Measurements from ENCODE around the gene ZNF670. TPM values are rescaled to one million over a fixed set of nuclear protein-coding genes. Genes with fewer than 3 reads are reported as not detected.

The ZNF670 gene
- total RNA-seq, 2 donors from 2014 or later: 4.2 to 4.6 TPM

- Mint-ChIP-seq H3K36me3 (ENCODE audit: insufficient read depth in 2 of 2) (peaks cover 2% of the 10 kb centered on the region in 2 donors), H3K9me3 (no peaks in the 10 kb centered on the region), H3K4me3 (no peak overlapping the region), H3K27ac (no peak overlapping the region), H3K27me3 (ENCODE audit: low read depth) (peaks cover 24% of the 10 kb centered on the region), H3K4me1 (ENCODE audit: low read depth) (peaks cover 16% of the 10 kb centered on the region)
- DNase-seq (no peak), ATAC-seq (replicated peaks in 1 of 2) (no peak)
Observed at GRCh38 chr1:247113094-247113497, 34.5 kb upstream of the ZNF670 start.

- no peak overlapping the region for H3K27ac Mint-ChIP-seq
- peaks cover 31% of the 10 kb centered on the region for H3K27me3 Mint-ChIP-seq (ENCODE audit: low read depth)
- H3K4me3 Mint-ChIP-seq: peak overlapping the region in 1 of 2 donors; percentile 50
- no peak for DNase-seq
- ATAC-seq (replicated peaks in 1 of 2): no peak
- H3K9me3 Mint-ChIP-seq: no peaks in the 10 kb centered on the region
- H3K4me1 Mint-ChIP-seq (ENCODE audit: low read depth): peaks cover 16% of the 10 kb centered on the region
- peaks cover 2% of the 10 kb centered on the region in 2 donors for H3K36me3 Mint-ChIP-seq (ENCODE audit: insufficient read depth in 2 of 2)
Observed at GRCh38 chr1:247112479-247112781, 33.8 kb upstream of the ZNF670 start.

- Mint-ChIP-seq H3K9me3 (no peaks in the 10 kb centered on the region), H3K27me3 (ENCODE audit: low read depth) (peaks cover 35% of the 10 kb centered on the region), H3K4me3 (peak overlapping the region; percentile 69 to 70), H3K4me1 (ENCODE audit: low read depth) (peaks cover 16% of the 10 kb centered on the region), H3K36me3 (ENCODE audit: insufficient read depth in 2 of 2) (peaks cover 2% of the 10 kb centered on the region in 2 donors), H3K27ac (no peak overlapping the region)
- ATAC-seq (replicated peaks in 1 of 2) (peak; percentile 44 to 45), DNase-seq (peak in 1 of 2 donors; percentile 11)
Observed at GRCh38 chr1:247111700-247112478, 33.3 kb upstream of the ZNF670 start.

GRCh38 chr1:247111259-247111699 lies 32.7 kb upstream of the ZNF670 start:
- Mint-ChIP-seq H3K9me3 (no peaks in the 10 kb centered on the region), H3K27ac (no peak overlapping the region), H3K36me3 (ENCODE audit: insufficient read depth in 2 of 2) (peaks cover 2% of the 10 kb centered on the region in 2 donors), H3K4me3 (peak overlapping the region; percentile 76 to 77), H3K4me1 (ENCODE audit: low read depth) (peaks cover 16% of the 10 kb centered on the region), H3K27me3 (ENCODE audit: low read depth) (peaks cover 35% of the 10 kb centered on the region)
- ATAC-seq (replicated peaks in 1 of 2): peak; percentile 41 to 68
- DNase-seq: peak in 1 of 2 donors; percentile 27

- Mint-ChIP-seq H3K27ac (no peak overlapping the region), H3K36me3 (ENCODE audit: insufficient read depth in 2 of 2) (peaks cover 2% of the 10 kb centered on the region in 2 donors), H3K4me1 (ENCODE audit: low read depth) (peaks cover 16% of the 10 kb centered on the region), H3K4me3 (peak overlapping the region; percentile 76 to 77), H3K27me3 (ENCODE audit: low read depth) (peaks cover 35% of the 10 kb centered on the region), H3K9me3 (no peaks in the 10 kb centered on the region)
- ATAC-seq (replicated peaks in 1 of 2): peak; percentile 32 to 51
- peak; percentile 29 to 42 for DNase-seq
Observed at GRCh38 chr1:247110627-247111258, 32.1 kb upstream of the ZNF670 start.

- H3K4me1 Mint-ChIP-seq (ENCODE audit: low read depth): peaks cover 24% of the 10 kb centered on the region
- peaks cover 0 to 3% of the 10 kb centered on the region in 2 donors for H3K9me3 Mint-ChIP-seq
- H3K27me3 Mint-ChIP-seq (ENCODE audit: low read depth): peaks cover 35% of the 10 kb centered on the region
- no peak overlapping the region for H3K27ac Mint-ChIP-seq
- no peak for ATAC-seq (replicated peaks in 1 of 2)
- no peak for DNase-seq
- peaks cover 5 to 12% of the 10 kb centered on the region in 2 donors for H3K36me3 Mint-ChIP-seq (ENCODE audit: insufficient read depth in 2 of 2)
- no peak overlapping the region for H3K4me3 Mint-ChIP-seq
Observed at GRCh38 chr1:247107694-247108093, 29.1 kb upstream of the ZNF670 start.

GRCh38 chr1:247105966-247106365 lies 27.4 kb upstream of the ZNF670 start:
- Mint-ChIP-seq H3K9me3 (peaks cover 4% of the 10 kb centered on the region in 2 donors), H3K4me1 (ENCODE audit: low read depth) (peaks cover 24% of the 10 kb centered on the region)

GRCh38 chr1:247104965-247105364 lies 26.4 kb upstream of the ZNF670 start:
- Mint-ChIP-seq H3K27ac (no peak overlapping the region), H3K36me3 (ENCODE audit: insufficient read depth in 2 of 2) (peaks cover 22 to 40% of the 10 kb centered on the region in 2 donors), H3K4me3 (peak overlapping the region; percentile 5 to 32), H3K4me1 (ENCODE audit: low read depth) (peaks cover 14% of the 10 kb centered on the region), H3K27me3 (ENCODE audit: low read depth) (peaks cover 28% of the 10 kb centered on the region), H3K9me3 (peaks cover 4 to 11% of the 10 kb centered on the region in 2 donors)
- ATAC-seq (replicated peaks in 1 of 2) (no peak), DNase-seq (no peak)

More at GRCh38 chr1:247105966-247106365, 27.4 kb upstream of the ZNF670 start:
- Mint-ChIP-seq H3K4me3 (no peak overlapping the region), H3K27ac (no peak overlapping the region), H3K27me3 (ENCODE audit: low read depth) (peaks cover 34% of the 10 kb centered on the region), H3K36me3 (ENCODE audit: insufficient read depth in 2 of 2) (peaks cover 16 to 30% of the 10 kb centered on the region in 2 donors)
- ATAC-seq (replicated peaks in 1 of 2) (no peak), DNase-seq (no peak)

- H3K4me3 Mint-ChIP-seq: peak within 1 kb of the TSS; percentile 92 to 95
- peaks cover 13% of the 10 kb centered on the region for H3K4me1 Mint-ChIP-seq (ENCODE audit: low read depth)
- H3K27me3 Mint-ChIP-seq (ENCODE audit: low read depth): peaks cover 21% of the 10 kb centered on the region
- H3K36me3 Mint-ChIP-seq (ENCODE audit: insufficient read depth in 2 of 2): peaks cover 22 to 47% of the 10 kb centered on the region in 2 donors
- ATAC-seq (replicated peaks in 1 of 2): peak; percentile 99
- H3K27ac Mint-ChIP-seq: peak within 1 kb of the TSS; percentile 89
- peaks cover 4 to 11% of the 10 kb centered on the region in 2 donors for H3K9me3 Mint-ChIP-seq
- DNase-seq: peak; percentile 94
Observed at GRCh38 chr1:247103859-247104591, 25.4 kb upstream of the ZNF670 start, which contains the start of gene ZNF669. Gene ZNF669, minus strand, starts transcription at chr1:247104356. Its CDS starts 157 bp downstream, at chr1:247104199.

- peak overlapping the region in 1 of 2 donors; percentile 61 for H3K4me3 Mint-ChIP-seq
- peaks cover 25 to 58% of the 10 kb centered on the region in 2 donors for H3K36me3 Mint-ChIP-seq (ENCODE audit: insufficient read depth in 2 of 2)
- DNase-seq (no peak), ATAC-seq (replicated peaks in 1 of 2) (no peak)
- peaks cover 6 to 15% of the 10 kb centered on the region in 2 donors for H3K9me3 Mint-ChIP-seq
- H3K27me3 Mint-ChIP-seq (ENCODE audit: low read depth): peaks cover 4% of the 10 kb centered on the region
- no peak overlapping the region for H3K27ac Mint-ChIP-seq
- H3K4me1 Mint-ChIP-seq (ENCODE audit: low read depth): peaks cover 13% of the 10 kb centered on the region
Observed at GRCh38 chr1:247102381-247102780, 23.8 kb upstream of the ZNF670 start.

GRCh38 chr1:247100676-247101279 lies 22.2 kb upstream of the ZNF670 start:
- Mint-ChIP-seq H3K4me3 (no peak overlapping the region), H3K27ac (no peak overlapping the region), H3K27me3 (ENCODE audit: low read depth) (no peaks in the 10 kb centered on the region), H3K4me1 (ENCODE audit: low read depth) (peaks cover 13% of the 10 kb centered on the region), H3K36me3 (ENCODE audit: insufficient read depth in 2 of 2) (peaks cover 31 to 65% of the 10 kb centered on the region in 2 donors), H3K9me3 (peaks cover 7 to 22% of the 10 kb centered on the region in 2 donors)
- ATAC-seq (replicated peaks in 1 of 2): no peak
- DNase-seq: no peak

GRCh38 chr1:247096958-247097357 lies 18.3 kb upstream of the ZNF670 start:
- Mint-ChIP-seq H3K27ac (no peak overlapping the region), H3K36me3 (ENCODE audit: insufficient read depth in 2 of 2) (peaks cover 23 to 47% of the 10 kb centered on the region in 2 donors), H3K9me3 (peaks cover 4 to 21% of the 10 kb centered on the region in 2 donors), H3K4me1 (ENCODE audit: low read depth) (no peaks in the 10 kb centered on the region), H3K4me3 (no peak overlapping the region), H3K27me3 (ENCODE audit: low read depth) (no peaks in the 10 kb centered on the region)
- no peak for ATAC-seq (replicated peaks in 1 of 2)
- DNase-seq: no peak

All from activated T-cell treated with anti-CD3 and anti-CD28 coated beads, Interleukin-2, amount 50 U/mL, for 72 hours (primary cell).